ENCODE data around the gene ARHGAP6.

GRCh38 chrX:11329021-11329420, 336.7 kb downstream of the ARHGAP6 start:
- TF ChIP-seq SMARCA4 (IDR thresholded peaks at IDR 0.05) (no peak), ZEB2 (IDR thresholded peaks at IDR 0.05) (no peak), KLF10 (CRISPR knock-in tag; IDR thresholded peaks at IDR 0.05) (no peak)
